ENCODE results near the gene LARGE1.

The LARGE1 gene

DNA sequence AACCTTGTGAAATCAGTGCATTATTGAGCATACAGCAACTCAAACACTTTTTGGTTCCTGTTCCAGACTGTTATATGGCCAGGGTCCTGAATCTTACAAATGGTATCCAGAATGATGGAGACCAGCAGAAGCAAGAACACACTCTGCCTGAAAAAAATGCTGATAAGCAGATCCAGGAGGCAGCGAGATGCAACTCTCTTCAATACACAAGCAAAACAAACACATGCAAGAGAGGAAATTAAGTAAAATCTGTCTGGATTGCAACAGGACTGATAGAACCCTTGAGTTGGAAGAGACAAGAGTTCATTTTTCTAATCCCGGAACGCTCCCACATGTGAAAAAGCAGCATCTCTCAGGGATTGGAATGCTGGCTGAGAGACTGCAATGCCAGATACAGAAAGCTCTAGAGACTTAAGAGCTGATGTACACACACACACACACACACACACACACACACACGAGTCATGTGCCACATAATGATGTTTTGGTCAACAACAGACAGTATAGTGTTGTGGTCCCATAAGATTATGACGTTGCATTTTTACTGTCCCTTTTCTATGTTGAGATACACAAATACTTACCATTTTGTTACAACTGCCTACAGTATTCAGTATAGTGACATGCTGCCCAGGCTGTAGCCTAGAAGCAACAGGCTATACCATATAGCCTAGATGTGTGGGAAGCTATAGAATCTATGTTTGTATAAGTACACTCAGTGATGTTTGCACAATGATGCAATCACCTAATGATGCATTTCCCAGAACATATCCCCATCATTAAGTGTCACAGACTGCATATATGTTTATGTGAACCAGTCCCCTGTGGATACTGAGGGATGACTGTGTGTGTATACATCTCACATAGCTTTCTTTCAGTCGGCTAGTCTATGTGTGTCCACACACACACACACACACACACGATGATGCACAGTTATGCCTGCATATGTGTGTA lies 406.6 kb downstream of the LARGE1 start:
- no peak for DNase-seq

- no peak for DNase-seq
Measured at GRCh38 chr22:33512908-33513307, 407.4 kb downstream of the LARGE1 start.

- no peak for DNase-seq
Measured at GRCh38 chr22:33510429-33510904, 409.8 kb downstream of the LARGE1 start.

DNA sequence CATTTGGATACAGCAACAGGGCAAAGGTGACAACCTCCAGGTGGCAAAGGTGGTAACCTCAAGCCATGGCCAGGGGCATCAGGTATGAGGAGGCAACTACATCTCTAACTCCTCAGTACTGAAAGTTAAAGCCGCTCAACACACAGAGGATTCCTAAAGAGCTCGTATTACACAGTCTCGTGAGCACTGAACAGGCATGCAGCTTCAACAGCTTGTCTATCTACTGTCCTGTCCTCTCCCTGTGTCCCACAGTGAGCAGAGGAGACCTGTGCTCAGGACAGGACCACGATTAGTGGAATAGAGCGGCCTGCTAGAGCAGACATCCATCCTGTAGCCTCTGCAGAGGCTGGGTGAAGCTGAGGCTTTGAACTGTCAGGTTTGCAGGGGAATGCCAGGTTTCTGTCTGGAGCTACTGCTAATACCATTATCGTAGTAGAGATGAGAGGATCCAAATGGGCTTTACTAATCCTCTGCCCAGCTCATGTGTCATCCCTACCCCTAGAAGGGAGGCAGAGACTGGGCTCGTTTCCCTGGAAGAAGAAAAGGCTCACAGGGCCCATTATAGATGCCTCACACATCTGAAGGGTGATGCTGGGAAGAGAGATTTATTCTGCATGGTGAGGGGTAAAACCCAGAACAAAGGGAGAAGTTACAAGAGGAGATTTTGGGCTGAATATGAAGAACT lies 415.2 kb downstream of the LARGE1 start:
- no peak for DNase-seq

DNA sequence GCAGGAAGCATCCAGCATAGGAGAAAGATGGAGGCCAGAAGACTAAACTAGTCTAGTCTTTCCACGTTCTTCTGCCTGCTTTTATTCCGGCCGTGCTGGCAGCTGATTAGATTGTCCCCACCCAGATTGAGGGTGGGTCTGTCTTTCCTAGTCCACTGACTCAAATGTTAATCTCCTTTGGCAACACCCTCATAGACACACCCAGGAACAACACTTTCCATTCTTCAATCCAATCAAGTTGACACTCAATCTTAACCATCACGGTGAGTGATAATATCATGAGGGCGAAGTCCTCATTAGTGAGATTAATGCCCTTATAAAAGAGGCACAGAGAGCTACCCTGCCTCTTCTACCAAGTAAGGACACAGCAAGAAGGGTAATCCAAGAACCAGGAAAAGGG lies 424.2 kb downstream of the LARGE1 start:
- DNase-seq: no peak

DNA sequence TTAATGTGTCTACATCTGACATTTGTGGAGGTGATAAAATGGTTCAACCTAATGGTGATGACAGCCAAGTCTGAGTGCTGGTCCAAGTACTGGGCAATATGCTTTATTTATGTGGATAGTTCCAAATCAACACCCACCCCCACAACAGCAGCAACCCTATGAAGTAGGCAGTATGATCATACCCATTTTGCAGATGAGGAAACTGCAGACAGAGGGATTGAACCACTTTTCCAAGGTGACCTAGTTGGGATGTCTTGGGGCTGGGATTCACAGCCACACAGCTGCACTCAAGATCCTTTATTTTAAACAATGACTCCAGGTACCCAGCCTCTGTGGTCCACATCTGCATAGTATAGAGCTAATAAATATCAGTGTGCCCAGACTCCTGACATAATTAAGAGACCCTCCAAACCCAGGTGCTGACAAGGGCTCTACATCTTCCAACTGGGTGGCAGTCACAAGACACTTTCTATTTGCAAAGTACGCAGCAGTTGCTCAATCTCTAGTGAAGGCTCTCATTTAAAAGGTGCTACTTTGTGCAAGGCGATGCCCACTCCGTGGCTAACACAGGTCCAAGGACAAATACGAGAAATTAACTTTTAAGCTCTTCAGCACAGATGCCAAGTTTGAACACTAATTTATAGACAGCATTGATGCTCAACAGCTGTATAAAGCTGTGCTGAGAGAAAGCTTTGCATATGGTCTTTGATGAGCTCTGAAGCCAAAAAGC lies 426.6 kb downstream of the LARGE1 start:
- DNase-seq: no peak

DNA sequence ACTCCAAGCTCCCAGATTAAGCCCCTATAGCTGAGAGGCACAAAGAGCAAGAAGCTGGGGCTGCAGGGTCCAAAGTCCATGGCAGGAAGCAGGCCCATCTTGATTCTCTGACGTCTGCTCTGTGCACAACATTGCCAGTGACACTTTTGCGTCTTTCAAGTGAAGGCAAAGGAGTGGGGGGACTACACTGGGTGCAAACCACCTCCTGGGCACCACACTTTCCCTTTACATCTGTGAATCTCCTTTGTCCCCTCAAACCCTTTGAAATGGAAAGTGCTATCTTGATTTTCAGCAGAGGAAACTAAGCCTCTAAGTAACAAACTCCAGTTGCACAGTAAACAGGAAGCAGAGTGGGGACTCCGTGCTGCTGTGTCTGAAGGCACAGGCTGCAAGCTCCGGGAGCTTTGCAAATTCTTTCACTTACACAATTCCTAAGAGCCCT lies 428.0 kb downstream of the LARGE1 start:
- peak; percentile 7 for DNase-seq

- no peak for DNase-seq
Measured at GRCh38 chr22:33487041-33487716, 433.1 kb downstream of the LARGE1 start.

DNA sequence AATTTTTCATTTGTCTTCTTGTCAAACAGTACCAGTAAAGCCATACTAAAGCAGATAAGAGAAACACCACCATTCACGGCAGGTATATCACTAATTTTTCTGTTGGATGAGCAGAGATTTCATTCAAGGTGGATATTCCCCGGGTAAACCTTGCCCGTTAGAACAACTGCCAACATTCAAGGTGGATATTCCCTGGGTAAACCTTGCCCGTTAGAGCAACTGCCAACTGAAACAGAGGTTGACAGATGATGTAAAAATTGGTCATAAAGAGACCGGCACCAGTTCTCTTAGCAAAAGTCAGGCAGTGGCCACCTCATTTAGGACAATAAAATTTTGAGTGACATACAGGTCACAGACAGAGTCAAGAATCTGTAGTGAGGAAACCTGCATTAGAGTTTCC lies 438.7 kb downstream of the LARGE1 start:
- DNase-seq: no peak

GRCh38 chr22:33477120-33478111 lies 442.9 kb downstream of the LARGE1 start:
- no peak for DNase-seq

GRCh38 chr22:33476716-33477115 lies 443.6 kb downstream of the LARGE1 start:
- DNase-seq: no peak

GRCh38 chr22:33476206-33476605 lies 444.1 kb downstream of the LARGE1 start:
- no peak for DNase-seq

GRCh38 chr22:33474587-33474986 lies 445.7 kb downstream of the LARGE1 start:
- DNase-seq: no peak

- no peak for DNase-seq
Measured at GRCh38 chr22:33472462-33473344, 447.6 kb downstream of the LARGE1 start.

DNA sequence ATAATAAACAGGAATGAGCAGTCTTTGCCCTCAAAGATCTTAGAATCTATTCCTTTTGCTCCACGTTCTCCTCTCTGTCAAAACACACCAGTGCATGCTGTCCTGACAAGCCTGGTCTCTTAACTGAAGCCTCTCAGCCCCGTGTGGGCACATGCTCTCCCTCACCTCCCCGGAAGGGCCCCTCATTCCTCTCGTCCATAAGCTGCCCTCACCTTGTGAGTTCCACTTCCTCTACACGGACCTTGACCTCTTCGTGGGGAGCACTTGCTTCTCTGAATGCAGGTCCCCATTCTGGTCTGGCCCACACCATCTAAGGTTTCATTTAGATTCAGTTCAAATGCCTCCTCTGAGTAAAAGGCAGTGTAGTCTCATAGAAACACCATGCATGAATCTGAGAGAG lies 449.8 kb downstream of the LARGE1 start:
- DNase-seq: no peak

DNA sequence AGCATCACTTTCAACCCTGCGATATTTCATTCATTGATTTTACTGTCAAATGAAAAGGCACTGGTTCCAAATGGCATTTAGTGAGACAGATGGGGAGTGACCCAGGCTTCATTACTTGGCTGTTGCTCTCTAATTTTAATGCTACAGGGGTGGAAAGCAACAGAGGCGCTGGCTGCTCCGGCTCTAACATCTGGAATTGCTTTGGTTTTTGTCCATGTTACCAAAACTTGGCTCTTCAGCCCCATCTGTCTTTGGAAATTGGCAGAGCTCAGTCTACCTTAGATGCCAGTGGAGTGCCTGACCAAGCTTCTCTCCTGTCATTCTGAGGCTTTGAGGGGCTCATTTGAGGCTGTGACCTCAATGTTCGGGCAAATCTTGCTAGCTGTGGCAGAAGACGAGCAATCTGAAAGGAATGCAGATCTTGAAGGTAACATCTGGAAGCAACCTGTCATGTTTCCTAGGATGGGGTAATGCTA lies 452.6 kb downstream of the LARGE1 start:
- DNase-seq: no peak

- DNase-seq: no peak
Measured at GRCh38 chr22:33467080-33467479, 453.2 kb downstream of the LARGE1 start.

GRCh38 chr22:33465554-33465953 lies 454.7 kb downstream of the LARGE1 start:
- no peak for DNase-seq

- DNase-seq: no peak
Measured at GRCh38 chr22:33464698-33465097, 455.6 kb downstream of the LARGE1 start.
